ENCODE data around the gene MYBPHL. TPM values are rescaled to one million over a fixed set of nuclear protein-coding genes. Genes with fewer than 3 reads are reported as not detected.

The MYBPHL gene
- total RNA-seq, 4 donors from 2014 or later = not detected

- intact Hi-C loops (cut with DNase I; ENCODE audit: low total_unique reads) (no loop called here), in situ Hi-C loops (cut with MboI; ENCODE audit: low pct_ligation_motif_present in 1 of 4, low pct_unique_long_range_greater_than_20kb in 1 of 4, low sequenced_read_pairs in 3 of 4) (no loop called here)
- no peak overlapping the region for H3K4me3 ChIP-seq
- H3K27me3 ChIP-seq = no peaks in the 10 kb centered on the region
- peaks cover 5 to 30% (median 21%) of the 10 kb centered on the region in 4 donors for H3K4me1 ChIP-seq
- H3K27ac ChIP-seq = no peak overlapping the region
- no peaks in the 10 kb centered on the region for H3K36me3 ChIP-seq
- WGBS, 2 donors (ENCODE audit: low coverage in 1 of 2) = 60 to 80% methylated on average over 3 to 16 of the region's 30 CpGs
- no peak for TF ChIP-seq POLR2A (IDR thresholded peaks at IDR 0.05)
- no peak for TF ChIP-seq EP300 (IDR thresholded peaks at IDR 0.05; ENCODE audit: low read depth)
- TF ChIP-seq CTCF (IDR thresholded peaks at IDR 0.05) = no peak
- no peak for TF ChIP-seq POLR2AphosphoS5 (IDR thresholded peaks at IDR 0.05)
- no peak for DNase-seq
- H3K9me3 ChIP-seq = no peaks in the 10 kb centered on the region
Measured at GRCh38 chr1:109273570-109274288, 33.1 kb downstream of the MYBPHL start.

GRCh38 chr1:109272831-109273547 is 33.8 kb downstream of the MYBPHL start:
- no peak overlapping the region for H3K27ac ChIP-seq
- H3K4me1 ChIP-seq = peaks cover 5 to 30% (median 21%) of the 10 kb centered on the region in 4 donors
- H3K36me3 ChIP-seq = no peaks in the 10 kb centered on the region
- intact Hi-C loops (cut with DNase I; ENCODE audit: low total_unique reads) = no loop called here
- no peaks in the 10 kb centered on the region for H3K9me3 ChIP-seq
- H3K4me3 ChIP-seq = no peak overlapping the region
- DNase-seq = peak; percentile 4
- H3K27me3 ChIP-seq = no peaks in the 10 kb centered on the region
- in situ Hi-C loops (cut with MboI; ENCODE audit: low pct_ligation_motif_present in 1 of 4, low pct_unique_long_range_greater_than_20kb in 1 of 4, low sequenced_read_pairs in 3 of 4) = no loop called here
- 84% methylated on average over 6 of the region's 16 CpGs; no CpG with 5 or more reads in 1 of the 2 donors for WGBS, 2 donors (ENCODE audit: low coverage in 1 of 2)
- no peak for TF ChIP-seq POLR2AphosphoS5 (IDR thresholded peaks at IDR 0.05)
- TF ChIP-seq POLR2A (IDR thresholded peaks at IDR 0.05) = no peak
- no peak for TF ChIP-seq CTCF (IDR thresholded peaks at IDR 0.05)
- TF ChIP-seq EP300 (IDR thresholded peaks at IDR 0.05; ENCODE audit: low read depth) = no peak

- Histone ChIP-seq H3K27ac (no peak overlapping the region), H3K9me3 (no peaks in the 10 kb centered on the region), H3K4me3 (no peak overlapping the region), H3K4me1 (peaks cover 5 to 22% (median 14%) of the 10 kb centered on the region in 4 donors), H3K27me3 (no peaks in the 10 kb centered on the region), H3K36me3 (no peaks in the 10 kb centered on the region)
- TF ChIP-seq POLR2A (IDR thresholded peaks at IDR 0.05) (no peak), CTCF (IDR thresholded peaks at IDR 0.05) (no peak), EP300 (IDR thresholded peaks at IDR 0.05; ENCODE audit: low read depth) (no peak), POLR2AphosphoS5 (IDR thresholded peaks at IDR 0.05) (no peak)
- peak; percentile 5 for DNase-seq
- in situ Hi-C loops (cut with MboI; ENCODE audit: low pct_ligation_motif_present in 1 of 4, low pct_unique_long_range_greater_than_20kb in 1 of 4, low sequenced_read_pairs in 3 of 4) (no loop called here), intact Hi-C loops (cut with DNase I; ENCODE audit: low total_unique reads) (no loop called here)
- 81% methylated on average over 13 of the region's 13 CpGs; no CpG with 5 or more reads in 1 of the 2 donors for WGBS, 2 donors (ENCODE audit: low coverage in 1 of 2)
Measured at GRCh38 chr1:109272021-109272799, 34.6 kb downstream of the MYBPHL start.

GRCh38 chr1:109271458-109271857 is 35.4 kb downstream of the MYBPHL start:
- no peak overlapping the region for H3K4me3 ChIP-seq
- no peak for DNase-seq
- in situ Hi-C loops (cut with MboI; ENCODE audit: low pct_ligation_motif_present in 1 of 4, low pct_unique_long_range_greater_than_20kb in 1 of 4, low sequenced_read_pairs in 3 of 4) (no loop called here), intact Hi-C loops (cut with DNase I; ENCODE audit: low total_unique reads) (no loop called here)
- H3K27ac ChIP-seq = no peak overlapping the region
- H3K9me3 ChIP-seq = no peaks in the 10 kb centered on the region
- no peaks in the 10 kb centered on the region for H3K27me3 ChIP-seq
- 96% methylated on average over 6 of the region's 6 CpGs; no CpG with 5 or more reads in 1 of the 2 donors for WGBS, 2 donors (ENCODE audit: low coverage in 1 of 2)
- H3K4me1 ChIP-seq = peaks cover 5 to 15% (median 11%) of the 10 kb centered on the region in 4 donors
- no peak for TF ChIP-seq POLR2AphosphoS5 (IDR thresholded peaks at IDR 0.05)
- TF ChIP-seq CTCF (IDR thresholded peaks at IDR 0.05) = no peak
- no peak for TF ChIP-seq EP300 (IDR thresholded peaks at IDR 0.05; ENCODE audit: low read depth)
- no peak for TF ChIP-seq POLR2A (IDR thresholded peaks at IDR 0.05)
- H3K36me3 ChIP-seq = no peaks in the 10 kb centered on the region
